Measurements from ENCODE around the gene LYSET.
"Not testable (repeated sequence)": the region's sequence is repeated elsewhere in the genome, so short reads cannot be mapped to it uniquely, and the experiment has no call there.

The LYSET gene

DNA sequence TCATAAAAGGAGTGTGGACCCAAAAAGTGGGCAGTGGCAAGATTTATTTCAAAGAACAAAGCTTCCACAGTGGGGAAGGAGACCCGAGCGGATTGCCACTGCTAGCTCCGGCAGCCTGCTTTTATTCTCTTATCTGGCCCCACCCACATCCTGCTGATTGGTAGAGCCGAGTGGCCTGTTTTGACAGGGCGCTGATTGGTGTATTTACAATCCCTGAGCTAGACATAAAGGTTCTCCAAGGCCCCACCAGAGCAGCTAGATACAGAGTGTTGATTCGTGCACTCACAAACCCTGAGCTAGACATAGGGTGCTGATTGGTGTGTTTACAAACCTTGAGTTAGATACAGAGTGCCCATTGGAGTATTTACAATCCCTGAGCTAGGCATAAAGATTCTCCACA is 15.5 kb upstream of the LYSET start:
- not testable (repeated sequence) for DNase-seq

DNA sequence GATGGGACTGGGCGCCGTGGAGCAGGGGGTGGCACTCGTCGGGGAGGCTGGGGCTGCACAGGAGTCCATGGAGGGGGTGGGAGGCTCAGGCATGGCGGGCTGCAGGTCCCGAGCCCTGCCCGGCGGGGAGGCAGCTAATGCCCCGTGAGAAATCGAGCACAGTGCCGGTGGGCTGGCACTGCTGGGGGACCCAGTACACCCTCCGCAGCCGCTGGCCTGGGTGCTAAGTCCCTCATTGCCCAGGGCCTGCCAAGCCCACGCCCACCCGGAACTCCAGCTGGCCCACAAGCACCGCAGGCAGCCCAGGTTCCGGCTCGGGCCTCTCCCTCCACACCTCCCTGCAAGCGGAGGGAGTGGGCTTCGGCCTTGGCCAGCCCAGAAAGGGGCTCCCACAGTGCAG is 15.0 kb upstream of the LYSET start:
- DNase-seq = not testable (repeated sequence)

DNA sequence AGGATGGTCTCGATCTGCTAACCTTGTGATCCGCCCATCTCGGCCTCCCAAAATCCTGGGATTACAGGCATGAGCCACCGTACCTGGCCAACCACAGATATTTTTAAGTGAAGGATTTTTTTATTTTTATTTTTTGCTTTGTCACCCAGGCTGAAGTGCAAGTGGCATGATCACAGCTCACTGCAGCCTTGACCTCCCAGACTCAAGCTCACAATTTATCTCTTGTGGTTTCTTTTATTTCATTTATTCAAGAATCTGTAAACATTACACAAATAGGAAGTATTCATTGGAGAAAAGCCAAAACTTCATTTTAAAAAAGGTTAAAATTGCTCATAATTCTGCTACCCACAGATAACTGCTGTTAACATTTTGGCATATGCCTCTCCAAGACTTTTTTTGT is 13.7 kb upstream of the LYSET start:
- DNase-seq = peak; percentile 62

DNA sequence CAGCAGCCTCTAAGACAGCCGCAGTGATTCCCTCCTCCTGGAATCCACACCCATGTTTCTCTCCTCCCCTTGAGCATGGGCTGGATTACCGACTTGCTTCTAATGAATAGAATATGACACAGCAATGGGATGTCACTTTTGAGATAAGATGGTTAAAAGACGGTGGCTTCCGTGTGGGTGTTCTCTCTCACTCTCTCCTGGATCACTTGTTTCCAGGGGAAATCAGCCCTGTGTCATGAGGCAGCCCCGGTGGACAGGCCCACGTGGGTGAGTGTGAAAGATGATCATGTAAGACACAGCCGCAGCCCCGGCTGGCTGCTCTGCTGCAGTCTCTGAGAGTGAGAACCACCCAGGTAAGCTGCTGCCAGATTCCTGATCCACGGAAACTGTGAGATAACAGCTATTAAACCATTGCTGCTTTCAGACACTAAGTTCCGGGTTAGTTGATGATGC is 11.1 kb upstream of the LYSET start:
- DNase-seq = no peak

DNA sequence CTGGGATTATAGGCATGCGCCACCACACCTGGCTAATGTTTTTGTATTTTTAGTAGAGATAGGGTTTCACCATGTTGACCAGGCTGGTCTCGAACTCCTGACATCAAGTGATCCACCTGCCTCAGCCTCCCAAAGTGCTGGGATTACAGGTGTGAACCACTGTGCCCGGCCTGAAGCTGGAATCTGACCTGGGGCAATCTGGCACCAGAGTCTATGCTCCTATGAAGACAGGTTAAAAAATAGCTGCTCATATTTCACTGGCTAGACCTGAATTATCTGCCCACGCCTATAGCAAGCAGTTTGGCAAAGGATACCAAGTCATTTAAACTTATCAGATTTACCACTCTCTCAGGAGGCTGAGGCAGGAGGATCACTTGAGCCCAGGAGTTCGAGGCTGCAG is 10.4 kb upstream of the LYSET start:
- not testable (repeated sequence) for DNase-seq

DNA sequence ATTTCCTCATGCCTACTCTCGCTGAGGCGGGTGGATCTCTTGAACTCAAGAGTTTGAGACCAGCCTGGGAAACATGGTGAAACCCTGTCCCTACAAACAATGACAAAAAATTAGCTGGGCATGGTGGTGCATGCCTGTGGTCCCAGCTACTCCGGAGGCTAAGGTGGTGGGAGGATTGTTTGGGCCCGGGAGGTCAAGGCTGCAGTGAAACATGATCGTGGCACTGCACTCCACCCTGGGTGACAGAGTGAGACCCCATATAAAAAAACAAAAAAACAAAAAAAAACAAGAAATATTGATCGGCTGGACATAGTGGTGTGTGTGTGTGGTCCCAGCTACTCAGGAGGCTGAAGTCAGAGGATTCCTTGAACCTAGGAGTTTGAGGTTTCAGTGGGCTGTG is 9.6 kb upstream of the LYSET start:
- DNase-seq = no peak

DNA sequence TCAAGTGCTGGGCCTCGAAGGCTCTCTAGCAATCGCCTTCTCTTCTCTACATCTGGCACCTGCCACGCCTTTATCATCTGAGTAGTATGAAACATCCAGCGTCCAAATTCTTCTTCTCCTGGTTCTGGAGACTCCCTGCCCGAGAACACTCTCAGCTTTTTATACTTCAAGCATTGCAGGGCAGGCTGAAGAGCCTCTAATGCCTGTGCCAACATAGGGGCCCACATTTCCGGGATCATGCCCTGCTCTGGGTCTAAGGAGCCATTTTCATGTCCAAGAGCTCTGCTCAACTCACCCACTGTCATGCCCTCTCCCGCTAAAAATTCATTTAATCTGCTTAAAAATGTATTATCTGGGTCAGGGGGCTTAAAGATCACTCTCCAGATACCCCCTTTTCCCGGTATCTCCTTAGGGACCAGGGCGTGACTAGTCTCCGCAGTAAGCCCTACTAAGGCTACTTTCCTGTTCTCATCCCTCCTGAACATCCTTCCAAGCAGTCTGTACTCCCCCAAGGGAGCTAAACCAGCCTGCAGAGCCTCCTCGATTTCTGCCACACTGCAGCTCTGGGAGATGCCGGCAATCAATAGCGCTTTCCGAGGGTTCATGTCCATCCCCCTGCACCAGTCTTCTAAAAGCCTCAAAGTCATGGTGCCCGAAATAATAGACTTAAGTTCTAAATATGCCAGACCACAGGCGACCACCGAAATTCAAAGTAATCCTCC is 1.4 kb upstream of the LYSET start:
- peak; percentile 20 for DNase-seq

DNA sequence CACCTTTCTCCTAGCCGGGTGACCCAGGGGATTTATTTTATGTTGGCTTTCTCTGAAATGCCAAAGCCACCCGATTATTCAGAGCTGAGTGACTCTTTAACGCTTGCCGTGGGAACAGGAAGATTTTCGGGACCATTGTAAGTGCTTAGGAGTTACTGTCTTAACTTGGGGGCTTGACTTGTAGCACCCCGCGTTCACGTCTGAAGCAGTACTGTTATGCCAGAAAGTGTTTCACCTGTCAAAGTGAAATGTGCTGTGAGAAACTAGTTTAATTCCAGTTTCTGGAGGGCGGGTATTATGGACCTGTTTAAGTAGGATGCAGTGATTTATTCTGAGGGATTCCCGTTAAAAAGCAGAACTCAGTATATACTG is 218 bp downstream of the LYSET start:
- no peak for DNase-seq

DNA sequence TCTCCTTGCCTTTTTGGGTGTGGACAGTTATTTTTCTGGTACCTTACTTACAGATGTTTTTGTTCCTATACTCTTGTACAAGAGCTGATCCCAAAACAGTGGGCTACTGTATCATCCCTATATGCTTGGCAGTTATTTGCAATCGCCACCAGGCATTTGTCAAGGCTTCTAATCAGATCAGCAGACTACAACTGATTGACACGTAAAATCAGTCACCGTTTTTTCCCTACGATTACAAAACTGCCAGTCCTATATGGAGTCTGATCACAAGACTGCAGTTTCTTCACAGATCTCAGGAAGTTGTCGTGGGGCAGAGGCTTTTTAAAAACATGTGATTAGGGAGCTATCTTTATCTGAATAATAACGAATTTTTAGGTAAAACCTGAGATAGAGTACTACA is 1.3 kb downstream of the LYSET start:
- DNase-seq = peak; percentile 65

DNA sequence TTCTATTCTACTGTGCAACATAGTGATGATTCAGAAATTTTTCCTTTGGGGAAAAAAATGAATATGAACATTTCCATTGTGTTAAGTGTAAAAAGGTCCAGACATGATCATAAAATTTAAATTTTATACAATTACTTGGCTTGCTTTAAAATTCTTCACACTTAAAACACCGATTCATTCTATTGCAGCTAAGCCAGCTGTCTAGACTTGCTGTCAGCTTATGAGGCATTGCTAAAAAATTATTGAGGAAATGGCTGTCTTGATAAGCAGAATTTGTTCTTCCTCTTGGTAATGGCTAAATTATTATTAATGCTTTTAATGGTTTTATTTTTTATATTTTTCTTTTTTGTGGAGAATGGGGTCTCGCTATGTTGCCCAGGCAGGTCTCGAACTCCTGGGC is 1.8 kb downstream of the LYSET start:
- DNase-seq = no peak

DNA sequence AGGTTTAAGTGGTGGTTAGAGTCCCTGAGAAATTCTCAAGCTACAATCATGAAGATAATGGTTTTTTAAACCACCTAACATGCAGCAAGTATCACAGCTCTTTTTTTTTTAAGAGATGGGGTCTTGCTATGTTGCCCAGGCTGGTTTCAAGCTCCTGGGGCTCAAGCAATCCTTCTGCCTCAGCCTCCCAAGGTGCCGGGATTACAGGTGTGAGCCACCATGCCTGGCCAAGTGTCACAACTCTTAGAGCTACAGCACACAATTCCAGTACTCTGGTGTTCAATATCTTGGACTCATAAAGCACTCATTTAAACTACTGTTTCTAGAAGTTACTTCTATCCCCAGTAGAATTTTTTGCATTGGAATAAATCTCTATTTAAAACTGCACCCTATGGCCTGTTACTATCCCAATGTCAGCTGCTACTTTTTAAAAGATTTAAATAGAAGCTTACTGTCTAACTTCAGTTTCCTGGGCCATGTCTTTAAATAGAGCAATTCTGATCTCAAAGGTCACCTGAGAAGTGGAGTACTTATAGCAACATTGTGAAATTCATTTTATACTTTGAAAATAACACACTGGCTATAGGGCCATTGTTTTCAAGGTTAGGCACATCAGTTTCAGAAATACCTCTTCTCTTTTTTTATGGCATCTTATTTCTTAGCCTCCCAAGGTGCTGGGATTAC is 10.3 kb downstream of the LYSET start:
- DNase-seq = no peak

DNA sequence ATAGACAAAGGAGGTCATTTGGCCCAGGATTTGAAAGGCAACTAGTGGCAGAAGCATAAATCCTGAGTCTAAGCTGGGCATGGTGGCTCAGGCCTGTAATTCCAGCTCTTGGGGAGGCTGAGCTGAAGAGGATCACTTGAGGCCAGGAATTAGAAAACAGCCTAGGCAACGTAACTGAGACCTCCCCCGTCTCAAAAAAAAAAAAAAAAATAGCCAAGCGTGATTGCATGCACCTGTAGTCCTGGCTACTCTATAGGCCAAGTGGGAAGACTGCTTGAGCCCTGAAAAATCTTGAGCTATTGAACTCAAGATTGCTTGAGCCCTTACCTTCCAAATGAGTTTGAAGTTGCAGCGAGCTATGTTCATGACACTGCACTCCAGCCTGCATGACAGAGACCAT is 13.9 kb downstream of the LYSET start:
- DNase-seq = no peak

DNA sequence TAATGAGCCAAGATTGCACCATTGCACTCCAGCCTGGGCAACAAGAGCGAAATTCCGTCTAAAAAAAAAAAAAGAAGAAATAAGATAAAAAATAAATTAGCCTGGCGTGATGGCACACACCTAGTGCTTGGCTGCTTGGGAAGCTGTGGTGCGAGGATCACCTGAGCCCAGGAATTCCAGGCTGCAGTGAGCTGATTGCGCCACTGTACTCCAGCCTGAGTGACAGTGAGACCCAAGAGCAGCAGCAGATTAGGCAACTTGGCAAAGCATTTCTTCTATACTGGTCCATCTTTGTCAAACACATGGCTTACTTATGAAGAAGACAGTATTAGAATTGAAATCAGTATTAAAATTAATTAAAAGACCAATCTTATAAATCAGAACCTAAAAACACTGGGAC is 15.4 kb downstream of the LYSET start:
- DNase-seq = no peak

DNA sequence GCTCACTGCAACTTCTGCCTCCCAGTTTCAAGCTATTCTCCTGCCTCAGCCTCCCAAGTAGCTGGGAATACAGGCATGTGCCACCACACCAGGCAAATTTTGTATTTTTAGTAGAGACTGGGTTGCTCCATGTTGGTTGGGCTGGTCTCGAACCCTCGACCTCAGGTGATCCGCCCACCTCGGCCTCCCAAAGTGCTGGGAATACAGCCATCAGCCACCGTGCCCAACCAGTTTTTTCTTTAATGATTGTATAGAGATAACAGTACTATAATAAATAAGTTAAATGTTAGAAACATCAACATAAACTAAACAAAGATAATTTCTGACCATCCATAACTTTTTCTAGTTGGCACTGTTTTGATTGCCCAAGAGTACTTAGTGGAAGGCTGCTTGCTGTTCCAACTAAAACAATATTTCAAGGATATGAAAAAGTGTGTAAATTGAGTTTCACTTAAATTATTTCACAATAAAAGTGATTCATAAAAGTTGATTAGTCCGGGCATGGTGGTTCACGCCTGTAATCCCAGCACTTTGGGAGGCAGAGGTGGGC is 16.1 kb downstream of the LYSET start:
- DNase-seq = no peak

DNA sequence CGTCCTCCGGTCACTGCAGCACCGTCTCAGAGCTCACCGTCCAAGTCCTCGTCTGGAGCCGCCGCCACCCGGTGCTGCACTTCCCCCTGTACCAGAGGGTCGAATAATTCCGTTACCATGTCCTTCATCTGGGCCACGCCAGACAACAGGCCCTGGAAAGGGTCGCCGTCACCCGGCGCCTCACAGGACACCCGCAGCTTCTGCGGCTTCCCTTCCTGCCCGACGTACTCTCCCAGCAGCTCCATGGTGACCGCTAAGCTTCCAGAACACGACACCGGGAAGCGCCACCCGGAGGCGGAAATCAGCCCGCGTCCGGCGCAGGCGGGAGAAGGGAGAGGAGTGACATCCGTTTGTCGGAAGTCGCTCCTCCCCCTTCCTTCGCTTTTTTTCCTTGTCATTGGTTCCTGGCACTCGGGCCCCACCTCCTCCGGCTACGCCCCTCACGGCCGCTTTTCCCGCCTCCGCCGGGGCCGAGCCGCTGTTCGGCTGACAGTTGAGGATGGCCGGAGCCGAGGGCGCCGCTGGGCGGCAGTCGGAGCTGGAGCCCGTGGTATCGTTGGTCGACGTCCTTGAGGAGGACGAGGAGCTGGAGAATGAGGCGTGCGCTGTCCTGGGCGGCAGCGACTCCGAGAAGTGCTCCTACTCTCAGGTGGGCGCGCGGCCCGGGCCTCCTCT is 21.8 kb downstream of the LYSET start, which contains the start of the genes GON7 and UBR7:
GON7 (minus strand) TSS at position 273 of the 675 bp plus-strand sequence; CDS start at position 245, 28 bp downstream.
UBR7 (plus strand) TSS at position 464 of the 675 bp plus-strand sequence; CDS start at position 500, 36 bp downstream.
- DNase-seq = peak; percentile 99

DNA sequence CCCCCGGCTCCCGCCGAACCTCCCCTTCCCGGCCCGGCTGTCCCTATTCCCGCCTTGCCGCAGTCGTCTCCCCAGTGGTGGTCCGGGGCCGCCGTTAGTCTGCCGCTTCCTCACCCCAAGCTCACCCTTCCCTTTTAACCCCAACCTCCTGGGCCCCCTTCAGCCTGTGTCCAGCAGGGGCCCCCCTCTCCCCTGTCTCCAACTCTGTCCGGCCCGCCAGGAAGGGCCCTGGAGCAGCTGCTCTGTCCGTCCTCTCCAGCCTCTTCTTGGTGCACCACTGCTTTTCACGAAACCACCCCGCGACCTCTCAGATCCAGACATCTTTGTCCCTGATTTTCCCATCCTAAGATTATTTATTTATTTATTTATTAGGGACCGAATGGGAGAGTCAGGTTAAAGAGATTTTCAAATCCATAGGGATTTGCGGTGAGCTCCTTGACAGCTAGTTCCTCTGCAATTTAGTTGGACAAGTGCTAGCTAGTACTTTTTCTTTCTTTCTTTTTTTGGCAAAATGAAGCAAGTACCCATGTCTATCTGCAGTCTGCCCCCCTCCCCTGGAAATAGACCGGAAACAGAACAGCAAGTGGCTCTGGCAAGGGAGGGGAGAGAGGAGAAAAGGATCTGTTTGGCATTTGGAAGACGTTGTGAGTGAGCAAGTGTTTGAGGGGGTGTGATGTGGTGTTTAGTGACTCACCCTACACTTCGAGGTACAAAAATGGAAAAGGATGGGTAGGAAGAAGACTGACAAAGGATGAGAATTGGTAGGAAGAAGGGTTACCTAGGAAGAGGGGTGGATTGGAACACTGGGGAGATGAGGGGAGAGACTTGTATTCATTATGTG is 22.6 kb downstream of the LYSET start:
- peak; percentile 83 for DNase-seq

DNA sequence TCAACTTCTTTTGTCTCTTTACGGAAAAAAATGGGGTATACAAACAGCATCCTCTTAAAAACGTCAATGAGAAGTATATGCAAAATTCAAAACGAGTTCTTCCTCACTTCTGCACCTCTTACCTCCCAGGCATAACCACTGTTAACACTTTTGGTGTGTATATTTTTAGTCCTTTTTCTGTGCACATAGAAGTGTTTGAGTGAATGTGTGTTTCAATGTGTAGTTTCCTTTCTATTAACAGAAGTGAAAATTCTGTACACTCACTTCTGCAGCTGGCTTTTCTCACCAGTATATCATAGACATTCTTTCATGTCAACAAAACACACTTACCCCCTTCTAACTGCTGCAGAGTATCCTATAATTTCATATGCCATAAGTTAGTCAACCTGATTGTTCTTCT is 27.3 kb downstream of the LYSET start:
- no peak for DNase-seq

DNA sequence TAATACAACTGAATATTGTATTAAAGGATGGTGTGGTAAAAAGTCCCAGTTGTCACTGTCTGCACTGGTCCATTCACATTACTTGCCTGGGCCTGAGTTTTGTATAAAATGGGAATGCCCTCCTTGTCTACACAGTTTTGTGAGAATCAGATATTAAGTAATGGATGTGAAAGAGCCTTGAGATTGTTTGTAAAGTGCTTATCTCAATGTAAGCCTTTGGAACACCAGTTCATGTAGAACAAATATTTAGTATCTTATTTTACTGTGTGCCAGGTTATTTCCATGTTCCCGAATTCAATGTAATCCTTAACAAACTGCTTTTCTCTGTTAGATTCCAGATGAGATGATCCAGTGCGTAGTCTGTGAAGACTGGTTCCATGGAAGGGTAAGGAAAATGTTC is 29.5 kb downstream of the LYSET start:
- DNase-seq = no peak

DNA sequence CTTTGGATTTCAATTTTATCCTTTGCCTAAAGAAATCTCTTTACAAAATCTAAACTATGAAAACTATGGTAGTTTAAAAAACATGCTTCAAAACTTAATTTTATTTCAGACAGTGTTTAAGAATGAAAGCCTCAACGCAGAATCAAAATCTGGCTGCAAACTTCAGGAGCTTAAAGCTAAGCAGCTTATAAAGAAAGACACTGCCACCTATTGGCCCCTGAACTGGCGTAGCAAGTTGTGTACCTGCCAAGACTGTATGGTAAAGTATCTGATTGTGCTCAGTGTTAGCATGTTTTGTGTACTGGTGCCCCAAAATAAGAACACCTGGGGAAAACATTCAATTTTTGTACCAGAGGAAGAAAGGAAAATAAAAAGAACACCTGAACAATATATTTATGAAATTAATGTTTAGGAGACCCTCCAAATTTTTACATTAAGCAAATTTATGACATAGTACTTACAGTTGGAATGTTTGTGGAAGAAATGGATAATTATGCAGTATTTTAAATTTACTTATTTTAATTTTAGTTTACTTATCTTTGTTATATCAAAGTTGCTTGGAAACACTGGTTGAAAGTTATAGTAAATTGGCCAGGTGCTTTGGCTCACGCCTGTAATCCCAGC is 34.1 kb downstream of the LYSET start:
- peak; percentile 88 for DNase-seq

DNA sequence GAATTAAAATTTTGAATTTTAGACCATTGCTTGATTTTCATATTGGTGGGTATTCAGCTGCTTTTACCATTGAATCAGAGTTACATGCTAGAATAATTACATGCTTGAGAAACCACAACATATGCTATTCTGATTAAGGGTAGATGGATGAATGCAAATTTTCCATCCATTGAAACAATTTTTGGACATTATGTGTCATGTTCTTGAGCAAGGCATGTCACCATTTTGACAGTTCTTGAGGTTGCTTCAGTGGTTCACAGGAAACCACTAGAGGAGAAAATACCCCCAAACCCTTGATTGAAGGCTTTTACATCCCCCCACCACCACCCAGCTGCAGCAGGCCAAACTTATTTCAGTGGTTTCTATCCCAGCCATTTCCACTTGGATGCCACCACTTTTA is 35.4 kb downstream of the LYSET start:
- no peak for DNase-seq

DNA sequence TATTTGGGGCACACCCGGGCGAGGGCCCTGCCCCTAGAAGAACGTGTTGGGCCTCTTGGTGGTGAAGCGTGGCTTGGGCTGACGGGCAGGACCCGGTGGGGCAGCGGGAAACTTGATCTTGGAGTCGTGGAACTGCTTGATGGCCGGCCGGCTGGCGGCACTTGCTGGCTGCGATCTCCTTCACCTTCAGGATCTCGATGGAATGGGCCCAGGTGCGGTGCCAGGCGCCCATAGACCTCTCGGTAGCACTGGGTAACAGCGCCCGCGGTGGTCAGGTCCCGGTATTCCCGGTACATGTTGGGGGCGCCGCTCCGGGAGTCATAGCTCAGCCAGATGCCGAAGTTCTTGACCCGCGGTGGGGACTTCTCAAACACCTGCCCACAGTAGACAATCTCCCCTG is 38.4 kb downstream of the LYSET start:
- no peak for DNase-seq

DNA sequence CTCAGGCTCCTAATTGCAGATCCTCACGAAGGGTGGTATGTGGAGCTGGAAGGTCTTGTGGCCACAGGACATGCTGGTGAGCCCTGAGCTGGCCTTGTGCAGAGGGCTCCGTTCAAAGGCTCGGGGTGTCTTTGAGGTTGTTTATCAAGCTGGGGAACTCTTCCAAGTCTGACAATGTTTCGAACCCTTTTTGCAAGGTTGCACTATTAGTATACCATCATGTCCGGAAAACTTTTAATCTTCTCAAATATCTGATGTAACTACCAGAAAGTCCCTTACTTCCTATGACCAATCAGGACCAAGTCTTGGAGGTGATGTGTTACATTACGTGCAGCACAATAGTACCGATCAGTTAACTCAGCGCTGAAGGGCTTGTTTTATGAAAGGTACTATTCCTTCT is 43.4 kb downstream of the LYSET start:
- DNase-seq = no peak

All from hematopoietic multipotent progenitor cell treated with erythropoietin and hydrocortisone succinate and interleukin-3 and kit ligand, for 4 days (in vitro differentiated cells).